DOHH2 (cell line): ENCODE measurements around the gene TPM1.

Experiments used
- CTCF ChIP-seq: fragments of 200-600 bp; sonication (generic); IDR thresholded peaks from one replicate; pipeline ENCODE4 v1.5.1; 2014; ENCODE audit warnings: antibody characterized with exemption, mild to moderate bottlenecking, low read depth, low read length; ENCODE audit not compliant: poor library complexity, severe bottlenecking
- EZH2phosphoT487 ChIP-seq: fragments of 200-600 bp; sonication (generic); IDR thresholded peaks from 2 replicates; pipeline ENCODE4 v1.6.1; 2017; ENCODE audit warnings: borderline replicate concordance, mild to moderate bottlenecking, antibody characterized with exemption, low read length, moderate library complexity, mixed read lengths

- TF ChIP-seq CTCF (no peak), EZH2phosphoT487 (no peak)
Observed at GRCh38 chr15:63046917-63047760, 4.6 kb downstream of the TPM1 start.
